Smooth muscle cell of trachea (primary cell): ENCODE results near the gene FXYD3. TPM values are rescaled to one million over a fixed set of nuclear protein-coding genes. Genes with fewer than 3 reads are reported as not detected.

ENCODE experiments used
- total RNA-seq: library from RNA; depleted of rRNA; stranded (reverse); fragments of >200 nt; gene quantifications from 2 replicates; pipeline ENCODE4 v1.2.1, GENCODE V29; 2014

Gene FXYD3, protein sequence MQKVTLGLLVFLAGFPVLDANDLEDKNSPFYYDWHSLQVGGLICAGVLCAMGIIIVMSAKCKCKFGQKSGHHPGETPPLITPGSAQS
- total RNA-seq: not detected in 2 replicates

GRCh38 chr19:35115177-35115951 is at the start of gene FXYD3:
TSS of gene FXYD3 (plus strand) at chr19:35115823. CDS start at chr19:35119377, 3,554 bp downstream.

GRCh38 chr19:35134601-35135242 is 19.1 kb downstream of the FXYD3 start, which contains the start of gene LGI4:
TSS of gene LGI4 (minus strand) at chr19:35135059. CDS start at chr19:35134680, 379 bp downstream.

DNA sequence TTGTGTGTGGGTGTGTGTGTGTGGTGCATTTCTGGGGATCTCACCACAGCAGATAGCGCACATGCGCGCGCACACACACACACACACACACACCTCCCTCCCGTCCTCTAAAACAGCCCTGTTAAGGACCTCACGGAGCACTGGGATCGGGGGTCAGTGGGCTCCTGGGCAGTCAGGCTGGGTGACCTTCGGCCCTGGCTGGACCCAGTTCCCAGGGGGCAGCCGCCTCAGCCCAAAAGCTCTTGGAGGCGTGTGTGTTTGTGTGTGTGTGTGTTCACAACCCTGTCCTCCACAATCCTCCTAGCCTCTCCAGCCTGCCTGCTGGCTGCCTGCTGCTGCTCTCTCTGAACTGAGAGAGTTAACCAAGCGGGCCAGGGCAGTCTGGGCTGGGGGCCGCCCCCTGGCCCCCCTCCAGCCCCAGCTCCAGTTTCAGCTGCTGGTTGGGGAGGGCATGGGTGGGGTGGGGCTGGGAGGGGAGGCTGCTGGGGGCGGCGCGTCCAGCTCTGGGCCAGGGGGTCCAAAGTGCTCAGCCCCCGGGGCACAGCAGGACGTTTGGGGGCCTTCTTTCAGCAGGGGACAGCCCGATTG is 22.8 kb downstream of the FXYD3 start, which contains the start of gene FXYD1:
Gene FXYD1, plus strand, starts transcription at position 520 of the 588 bp plus-strand sequence. CDS start 1,256 bp downstream, outside the sequence.

DNA sequence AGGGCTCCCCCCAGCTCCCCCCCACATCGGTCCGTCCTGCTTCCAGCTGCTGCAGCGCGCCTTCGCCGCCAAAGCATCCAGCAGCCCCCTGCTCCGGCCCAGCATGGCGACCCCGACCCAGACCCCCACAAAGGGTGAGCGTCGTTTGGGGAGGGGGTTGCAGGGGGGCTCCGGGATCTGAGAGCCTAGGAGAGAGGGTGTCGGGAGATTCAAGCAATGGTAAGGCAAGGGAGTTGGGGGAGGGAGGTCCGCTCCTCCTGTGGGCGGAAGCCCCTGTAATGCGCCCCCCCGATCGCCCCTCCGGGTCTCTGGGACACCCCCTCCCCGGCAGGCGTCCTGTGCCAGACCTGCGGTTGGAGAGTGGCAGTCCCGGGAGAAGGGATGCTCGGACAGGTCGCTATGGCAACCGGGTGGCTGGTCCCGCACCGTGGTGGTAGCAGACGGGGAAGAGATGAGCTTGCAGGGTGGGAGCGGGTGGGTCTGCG is 27.6 kb downstream of the FXYD3 start, which contains the start of gene FXYD7:
Gene FXYD7, plus strand, starts transcription at position 25 of the 485 bp plus-strand sequence. Its CDS starts 79 bp downstream, at position 104.

GRCh38 chr19:35154525-35155406 is 39.1 kb downstream of the FXYD3 start, which contains the start of gene FXYD5:
TSS of gene FXYD5 (plus strand) at chr19:35154735. CDS start at chr19:35155551, 816 bp downstream.

Other genes starting within 250 kb of the FXYD3 start
- gene ZNF30, start 188.9 kb upstream of the FXYD3 start, total RNA-seq: 2.9 and 3.6 TPM in 2 replicates
- 5.1 and 5.2 TPM in 2 replicates for gene ZNF792, start 151.6 kb upstream of the FXYD3 start, total RNA-seq
- 23.6 and 34.7 TPM in 2 replicates for gene GRAMD1A, start 115.5 kb upstream of the FXYD3 start, total RNA-seq
- gene SCN1B, start 85.4 kb upstream of the FXYD3 start, total RNA-seq: 7.4 and 12.9 TPM in 2 replicates
- not detected in 2 replicates for gene HPN, start 74.1 kb upstream of the FXYD3 start, total RNA-seq
- gene LGI4, start 19.2 kb downstream of the FXYD3 start, total RNA-seq: 0.29 and 1.7 TPM in 2 replicates
- gene FXYD1, start 23.0 kb downstream of the FXYD3 start, total RNA-seq: 0.44 and 5.8 TPM in 2 replicates
- not detected in 2 replicates for gene FXYD7, start 27.4 kb downstream of the FXYD3 start, total RNA-seq
- 23.3 and 44.5 TPM in 2 replicates for gene FXYD5, start 38.9 kb downstream of the FXYD3 start, total RNA-seq
- not detected in 2 replicates for gene FAM187B, start 112.9 kb downstream of the FXYD3 start, total RNA-seq
- gene LSR, start 133.2 kb downstream of the FXYD3 start, total RNA-seq: 0.29 and 0.66 TPM in 2 replicates
- gene USF2, start 153.1 kb downstream of the FXYD3 start, total RNA-seq: 45.2 and 68.0 TPM in 2 replicates
- gene HAMP, start 166.7 kb downstream of the FXYD3 start, total RNA-seq: under 0.01 and 0.15 TPM in 2 replicates
- not detected in 2 replicates for gene MAG, start 176.3 kb downstream of the FXYD3 start, total RNA-seq
- not detected in 2 replicates for gene CD22, start 213.4 kb downstream of the FXYD3 start, total RNA-seq
- gene FFAR1, start 232.1 kb downstream of the FXYD3 start, total RNA-seq: not detected in 2 replicates
- not detected in 2 replicates for gene FFAR3, start 242.6 kb downstream of the FXYD3 start, total RNA-seq